ENCODE measurements around the gene GRIA3.

The GRIA3 gene

DNA sequence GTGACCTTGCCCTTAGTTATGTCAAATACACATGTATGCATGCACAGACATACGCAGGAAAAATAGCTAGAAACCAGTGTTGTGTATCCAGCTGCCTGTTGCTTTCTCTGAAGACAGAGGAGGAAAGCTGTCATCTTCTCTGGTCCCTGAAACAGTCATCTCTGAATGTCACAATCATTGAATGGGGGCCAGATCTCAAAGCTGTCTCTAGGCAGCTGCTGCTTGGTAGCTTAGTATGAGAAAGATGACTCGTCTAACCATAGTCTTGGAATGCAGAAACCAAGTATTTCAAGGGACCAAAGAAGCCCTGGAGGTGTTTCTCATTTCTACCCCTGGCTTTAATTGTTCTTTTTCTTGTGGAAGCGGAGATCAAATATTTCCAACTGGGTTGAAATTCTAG is 4.0 kb downstream of the GRIA3 start:
- CTCF ChIA-PET, result no interaction called here
- POLR2A ChIA-PET, result no interaction called here
- Histone ChIP-seq H3K36me3 (ENCODE audit: control insufficient read depth in 2 of 2, insufficient read depth in 1 of 2, low read length in 2 of 2) (no peaks in the 10 kb centered on the region), H3K4me3 (ENCODE audit: low read depth, low read length) (no peak overlapping the region), H3K9me3 (ENCODE audit: control insufficient read depth, insufficient read depth, low read depth, low read length) (no peaks in the 10 kb centered on the region), H3K4me1 (ENCODE audit: control insufficient read depth, insufficient read depth, low read length) (no peaks in the 10 kb centered on the region), H3K27ac (ENCODE audit: extremely low read depth, low read depth, low read length) (no peak overlapping the region)
- no peak for TF ChIP-seq ZSCAN30 (tag by site-specific recombination; IDR thresholded peaks at IDR 0.05)
- TF ChIP-seq TCF7L2 (IDR thresholded peaks at IDR 0.05; ENCODE audit: borderline replicate concordance, low read depth, low read length), result no peak
- no peak for TF ChIP-seq ZNF560 (tag by site-specific recombination; IDR thresholded peaks at IDR 0.05; ENCODE audit: borderline replicate concordance)
- no peak for TF ChIP-seq SCRT2 (tag by site-specific recombination; IDR thresholded peaks at IDR 0.05)
- TF ChIP-seq ZNF521 (tag by site-specific recombination; IDR thresholded peaks at IDR 0.05), result no peak
- TF ChIP-seq ZNF571 (tag by site-specific recombination; IDR thresholded peaks at IDR 0.05), result no peak
- TF ChIP-seq ZNF530 (tag by site-specific recombination; IDR thresholded peaks at IDR 0.05; ENCODE audit: low read depth), result no peak
- no peak for TF ChIP-seq ZNF514 (tag by site-specific recombination; IDR thresholded peaks at IDR 0.05)
- no peak for TF ChIP-seq ZNF776 (tag by site-specific recombination; IDR thresholded peaks at IDR 0.05; ENCODE audit: borderline replicate concordance)
- no peak for TF ChIP-seq ZNF169 (tag by site-specific recombination; IDR thresholded peaks at IDR 0.05)
- no peak for TF ChIP-seq ZFP41 (tag by site-specific recombination; IDR thresholded peaks at IDR 0.05; ENCODE audit: borderline replicate concordance)
- no peak for TF ChIP-seq ZNF785 (tag by site-specific recombination; IDR thresholded peaks at IDR 0.05)
- TF ChIP-seq FEZF1 (tag by site-specific recombination; IDR thresholded peaks at IDR 0.05), result no peak
- no peak for TF ChIP-seq ZNF248 (tag by site-specific recombination; IDR thresholded peaks at IDR 0.05)
- no peak for TF ChIP-seq ZNF23 (tag by site-specific recombination; IDR thresholded peaks at IDR 0.05; ENCODE audit: borderline replicate concordance)
- no peak for TF ChIP-seq ZBTB1 (tag by site-specific recombination; IDR thresholded peaks at IDR 0.05)
- no peak for TF ChIP-seq ZBTB48 (tag by site-specific recombination; IDR thresholded peaks at IDR 0.05)
- TF ChIP-seq ZSCAN18 (tag by site-specific recombination; IDR thresholded peaks at IDR 0.05), result no peak
- no peak for TF ChIP-seq ZNF426 (tag by site-specific recombination; IDR thresholded peaks at IDR 0.05)

DNA sequence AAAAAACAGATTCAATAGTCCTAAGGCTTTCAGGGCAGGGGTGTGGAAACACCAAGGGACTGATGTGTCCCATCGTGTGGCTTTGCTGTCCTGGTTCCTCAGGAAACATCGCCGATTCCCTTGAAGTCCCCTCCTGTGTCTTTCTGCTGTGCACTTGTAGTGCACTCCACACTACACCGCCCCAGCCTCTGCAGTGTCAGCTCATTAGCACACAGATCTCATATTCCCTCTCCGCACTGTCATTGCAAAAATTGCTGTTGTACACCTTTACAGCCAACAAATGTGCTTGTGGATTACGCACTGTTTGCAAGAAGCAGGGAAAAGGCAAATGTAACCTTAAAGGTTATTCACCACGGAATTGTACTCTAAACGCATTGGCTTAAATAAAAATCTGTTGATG is 5.3 kb downstream of the GRIA3 start:
- no peak overlapping the region for H3K27ac ChIP-seq (ENCODE audit: extremely low read depth, low read depth, low read length)
- H3K36me3 ChIP-seq (ENCODE audit: control insufficient read depth in 2 of 2, insufficient read depth in 1 of 2, low read length in 2 of 2), result no peaks in the 10 kb centered on the region
- H3K4me1 ChIP-seq (ENCODE audit: control insufficient read depth, insufficient read depth, low read length), result no peaks in the 10 kb centered on the region
- no peak overlapping the region for H3K4me3 ChIP-seq (ENCODE audit: low read depth, low read length)
- ChIA-PET POLR2A (no interaction called here), CTCF (interaction anchor here (0.8 kb wide), 1 partner anchor 224 kb away, joined by 3 read pairs; no protein-coding TSS in a partner anchor)
- TF ChIP-seq ZNF549 (tag by site-specific recombination; IDR thresholded peaks at IDR 0.05) (no peak), TRIM28 (IDR thresholded peaks at IDR 0.05; ENCODE audit: borderline replicate concordance, low read length) (0 out of 2 replicates have a peak, but pooled peaks have one; percentile 14)
- H3K9me3 ChIP-seq (ENCODE audit: control insufficient read depth, insufficient read depth, low read depth, low read length), result no peaks in the 10 kb centered on the region

GRCh38 chrX:123190096-123190495 is 6.0 kb downstream of the GRIA3 start:
- Histone ChIP-seq H3K9me3 (ENCODE audit: control insufficient read depth, insufficient read depth, low read depth, low read length) (no peaks in the 10 kb centered on the region), H3K4me1 (ENCODE audit: control insufficient read depth, insufficient read depth, low read length) (no peaks in the 10 kb centered on the region), H3K4me3 (ENCODE audit: low read depth, low read length) (no peak overlapping the region), H3K27ac (ENCODE audit: extremely low read depth, low read depth, low read length) (no peak overlapping the region), H3K36me3 (ENCODE audit: control insufficient read depth in 2 of 2, insufficient read depth in 1 of 2, low read length in 2 of 2) (no peaks in the 10 kb centered on the region)
- CTCF ChIA-PET, result interaction anchor here (0.8 kb wide), 1 partner anchor 225 kb away, joined by 3 read pairs; no protein-coding TSS in a partner anchor
- TF ChIP-seq ZNF626 (tag by site-specific recombination; IDR thresholded peaks at IDR 0.05), result no peak
- TF ChIP-seq ZNF184 (tag by site-specific recombination; IDR thresholded peaks at IDR 0.05), result no peak
- TF ChIP-seq ZNF596 (tag by site-specific recombination; IDR thresholded peaks at IDR 0.05), result no peak
- TF ChIP-seq ZNF155 (tag by site-specific recombination; IDR thresholded peaks at IDR 0.05), result no peak
- no peak for TF ChIP-seq ZNF621 (tag by site-specific recombination; IDR thresholded peaks at IDR 0.05)
- POLR2A ChIA-PET, result no interaction called here
